HuH-7.5 (cell line): ENCODE results near the gene DMAP1.

ENCODE experiments used
- DNase-seq: peaks from one replicate; pipeline ENCODE4 v3.0.0; 2011; ENCODE audit warnings: low spot score

Gene DMAP1

GRCh38 chr1:44254392-44254910, 41.2 kb downstream of the DMAP1 start:
- no peak for DNase-seq

GRCh38 chr1:44256762-44257554, 43.7 kb downstream of the DMAP1 start:
- no peak for DNase-seq

GRCh38 chr1:44259090-44259489, 45.8 kb downstream of the DMAP1 start:
- DNase-seq, result no peak

- DNase-seq, result no peak
These were observed 47.5 kb downstream of the DMAP1 start for GRCh38 chr1:44260792-44261170.

GRCh38 chr1:44261171-44261817, 48.0 kb downstream of the DMAP1 start:
- DNase-seq, result no peak

GRCh38 chr1:44261962-44262361, 48.7 kb downstream of the DMAP1 start:
- DNase-seq, result no peak

- DNase-seq, result no peak
These were observed 49.1 kb downstream of the DMAP1 start for GRCh38 chr1:44262414-44262813.

- no peak for DNase-seq
These were observed 49.7 kb downstream of the DMAP1 start for GRCh38 chr1:44262816-44263567.

- DNase-seq, result no peak
These were observed 50.5 kb downstream of the DMAP1 start for GRCh38 chr1:44263568-44264450.

- DNase-seq, result no peak
These were observed 51.1 kb downstream of the DMAP1 start for GRCh38 chr1:44264451-44264771.

GRCh38 chr1:44265656-44266358, 52.5 kb downstream of the DMAP1 start:
- DNase-seq, result no peak

GRCh38 chr1:44266400-44267344, 53.4 kb downstream of the DMAP1 start:
- no peak for DNase-seq

GRCh38 chr1:44267438-44267837, 54.2 kb downstream of the DMAP1 start:
- no peak for DNase-seq

GRCh38 chr1:44268054-44268453, 54.8 kb downstream of the DMAP1 start:
- DNase-seq, result no peak
